Rectal smooth muscle tissue (tissue), 1 donor: ENCODE data around the gene KRTAP12-1.
"Not testable (repeated sequence)": the region's sequence is repeated elsewhere in the genome, so short reads cannot be mapped to it uniquely, and the experiment has no call there.

Experiments
- H3K27ac ChIP-seq: one replicate; pipeline ENCODE4 v1.7.0; 2013; ENCODE audit warnings: low read depth, low read length, inconsistent platforms
- H3K27me3 ChIP-seq: one replicate; pipeline ENCODE4 v1.7.0; 2013; ENCODE audit warnings: low read length; ENCODE audit not compliant: control insufficient read depth, insufficient read depth
- H3K36me3 ChIP-seq: one replicate; pipeline ENCODE4 v1.7.0; 2013; ENCODE audit warnings: low read length; ENCODE audit not compliant: control insufficient read depth, insufficient read depth
- H3K4me1 ChIP-seq: one replicate; pipeline ENCODE4 v1.7.0; 2013; ENCODE audit warnings: low read length; ENCODE audit not compliant: control insufficient read depth, insufficient read depth
- H3K4me3 ChIP-seq: one replicate; pipeline ENCODE4 v1.7.0; 2013; ENCODE audit warnings: low read length
- H3K9ac ChIP-seq: one replicate; pipeline ENCODE4 v1.7.0; 2013; ENCODE audit warnings: low read length

The KRTAP12-1 gene

GRCh38 chr21:44701023-44701400 is 19.0 kb upstream of the KRTAP12-1 start:
- Histone ChIP-seq H3K9ac (no peak overlapping the region), H3K4me3 (no peak overlapping the region), H3K27ac (no peak overlapping the region), H3K4me1 (no peaks in the 10 kb centered on the region), H3K27me3 (peaks cover 37% of the 10 kb centered on the region), H3K36me3 (no peaks in the 10 kb centered on the region)

DNA sequence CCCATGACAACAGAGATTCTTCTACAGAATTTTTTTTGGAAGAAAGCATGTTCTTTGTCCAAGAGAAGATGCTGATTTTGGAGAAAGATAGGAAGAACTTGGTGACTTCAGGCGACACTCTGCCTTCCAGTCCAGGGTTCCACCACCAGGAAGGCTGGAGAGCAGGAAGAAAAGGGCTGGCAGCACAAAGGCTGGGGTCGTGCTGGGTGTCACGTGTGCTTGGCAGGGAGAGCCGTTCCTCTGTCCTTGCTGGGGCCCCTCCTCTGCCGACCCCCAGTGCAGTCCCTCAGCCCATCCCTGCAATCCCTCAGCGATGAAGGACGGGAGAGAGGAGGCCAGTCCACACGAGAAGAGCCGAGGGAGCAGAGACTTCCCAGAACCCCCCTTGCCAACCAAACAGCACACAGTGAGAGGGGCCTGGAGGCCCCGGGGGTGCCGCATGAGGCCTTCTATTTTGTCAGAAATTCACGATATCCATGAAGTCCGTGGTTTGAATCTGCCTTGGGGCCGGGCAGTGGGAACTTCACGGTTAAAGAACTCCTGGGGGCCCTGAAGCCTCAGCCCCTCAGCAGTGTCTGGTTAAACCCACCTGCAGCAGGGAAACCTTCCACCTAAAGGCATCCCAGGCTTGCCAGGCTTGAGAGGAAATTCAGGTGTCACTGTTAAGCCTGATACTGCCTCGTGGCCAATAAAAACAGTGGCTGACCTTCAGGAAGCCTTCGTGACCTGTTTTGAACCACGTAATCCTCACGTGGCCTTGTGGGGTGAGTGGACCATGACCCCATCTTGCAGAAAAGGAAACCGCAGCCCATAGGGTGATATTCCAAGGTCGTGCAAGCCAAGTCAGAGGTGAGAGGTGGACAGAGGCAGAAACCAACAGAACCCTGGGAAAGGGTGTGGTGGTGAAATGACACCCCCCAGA is 18.4 kb upstream of the KRTAP12-1 start:
- peaks cover 37% of the 10 kb centered on the region for H3K27me3 ChIP-seq
- no peaks in the 10 kb centered on the region for H3K36me3 ChIP-seq
- no peak overlapping the region for H3K9ac ChIP-seq
- H3K4me3 ChIP-seq = no peak overlapping the region
- no peak overlapping the region for H3K27ac ChIP-seq
- no peaks in the 10 kb centered on the region for H3K4me1 ChIP-seq

DNA sequence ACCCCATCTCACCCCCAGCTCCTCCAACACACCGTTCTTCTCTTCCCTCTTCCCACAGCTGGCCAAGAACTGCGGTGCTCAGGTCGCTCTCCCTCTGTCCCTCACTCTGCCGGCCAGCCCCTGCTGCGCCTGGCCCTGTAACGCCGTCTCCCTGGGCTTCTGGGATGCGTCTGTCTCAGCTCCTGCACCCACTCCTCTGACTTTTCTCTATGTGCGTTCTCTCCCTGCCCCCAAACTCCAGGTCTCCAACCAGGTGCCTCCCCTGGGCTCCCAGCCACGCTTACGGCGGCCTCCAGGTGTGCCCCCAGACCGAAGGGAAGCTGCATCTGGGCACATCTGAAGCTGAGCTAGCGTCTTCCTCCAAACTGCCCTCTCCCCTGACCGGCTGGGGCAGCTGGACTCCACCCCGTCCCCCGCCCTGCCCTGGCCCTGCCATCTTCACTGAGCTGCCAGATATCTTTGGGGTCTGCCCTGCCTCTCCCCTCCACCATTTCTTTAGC is 17.6 kb upstream of the KRTAP12-1 start:
- Histone ChIP-seq H3K27ac (no peak overlapping the region), H3K4me1 (no peaks in the 10 kb centered on the region), H3K36me3 (no peaks in the 10 kb centered on the region), H3K9ac (no peak overlapping the region), H3K4me3 (no peak overlapping the region), H3K27me3 (peaks cover 35% of the 10 kb centered on the region)

DNA sequence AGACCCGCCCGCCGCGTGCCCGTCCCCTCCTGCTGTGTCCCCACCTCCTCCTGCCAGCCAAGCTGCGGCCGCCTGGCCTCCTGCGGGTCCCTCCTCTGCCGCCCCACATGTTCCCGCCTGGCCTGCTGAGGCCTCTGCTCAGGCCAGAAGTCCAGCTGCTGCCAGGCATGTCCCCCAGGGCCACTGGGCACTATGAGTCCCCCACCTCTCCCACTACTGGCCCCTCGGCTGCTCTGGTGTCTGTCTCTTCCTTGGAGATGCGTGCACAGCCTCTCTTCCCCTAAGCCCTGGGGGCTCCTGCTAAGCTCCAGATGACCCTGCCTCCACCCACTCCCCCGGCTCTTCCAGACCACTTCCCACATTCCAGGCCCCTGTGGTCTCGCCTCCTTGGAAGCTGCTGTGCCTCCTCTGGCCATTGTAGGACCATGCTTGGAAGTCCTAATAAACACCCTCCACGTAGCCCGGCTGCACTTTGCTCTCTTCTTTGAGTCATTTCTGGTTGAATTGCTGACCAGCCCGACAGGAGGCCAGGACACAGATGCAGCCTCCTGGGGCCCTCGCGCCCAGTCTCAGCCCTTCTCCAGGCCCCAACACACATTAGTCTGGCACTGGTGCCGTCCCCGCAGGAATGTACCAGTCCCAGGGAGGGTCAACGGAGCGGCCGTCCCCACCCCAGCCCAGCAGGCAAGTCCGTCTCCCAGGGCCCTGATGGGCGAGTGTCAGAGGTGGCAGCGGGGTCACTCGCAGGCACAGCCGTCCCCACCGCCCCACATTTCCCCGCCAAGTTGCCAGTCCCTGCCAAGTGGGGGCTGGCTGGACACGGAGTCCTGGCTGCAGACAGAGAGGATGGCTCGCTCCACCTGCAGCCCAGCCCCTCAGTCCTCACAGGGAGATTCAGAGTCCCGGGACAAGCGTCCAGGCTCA is 16.1 kb upstream of the KRTAP12-1 start:
- H3K36me3 ChIP-seq = no peaks in the 10 kb centered on the region
- H3K9ac ChIP-seq = no peak overlapping the region
- H3K4me1 ChIP-seq = no peaks in the 10 kb centered on the region
- peaks cover 23% of the 10 kb centered on the region for H3K27me3 ChIP-seq
- H3K4me3 ChIP-seq = no peak overlapping the region
- no peak overlapping the region for H3K27ac ChIP-seq

- H3K27me3 ChIP-seq = peaks cover 18% of the 10 kb centered on the region
Measured at GRCh38 chr21:44697172-44697810, 15.3 kb upstream of the KRTAP12-1 start, which contains the start of gene KRTAP10-12. Gene KRTAP10-12, plus strand, starts transcription at chr21:44697172. Its CDS starts 30 bp downstream, at chr21:44697202.

GRCh38 chr21:44696572-44696971 is 14.6 kb upstream of the KRTAP12-1 start:
- Histone ChIP-seq H3K27me3 (peaks cover 15% of the 10 kb centered on the region), H3K4me3 (no peak overlapping the region), H3K36me3 (no peaks in the 10 kb centered on the region), H3K4me1 (no peaks in the 10 kb centered on the region), H3K9ac (no peak overlapping the region), H3K27ac (no peak overlapping the region)

More at GRCh38 chr21:44697172-44697810, 15.3 kb upstream of the KRTAP12-1 start, which contains the start of gene KRTAP10-12:
- not testable (repeated sequence) for H3K9ac ChIP-seq, H3K36me3 ChIP-seq, H3K4me3 ChIP-seq, H3K27ac ChIP-seq, H3K4me1 ChIP-seq

- Histone ChIP-seq H3K27me3 (peaks cover 15% of the 10 kb centered on the region), H3K36me3 (no peaks in the 10 kb centered on the region)
Measured at GRCh38 chr21:44695641-44696040, 13.7 kb upstream of the KRTAP12-1 start.

DNA sequence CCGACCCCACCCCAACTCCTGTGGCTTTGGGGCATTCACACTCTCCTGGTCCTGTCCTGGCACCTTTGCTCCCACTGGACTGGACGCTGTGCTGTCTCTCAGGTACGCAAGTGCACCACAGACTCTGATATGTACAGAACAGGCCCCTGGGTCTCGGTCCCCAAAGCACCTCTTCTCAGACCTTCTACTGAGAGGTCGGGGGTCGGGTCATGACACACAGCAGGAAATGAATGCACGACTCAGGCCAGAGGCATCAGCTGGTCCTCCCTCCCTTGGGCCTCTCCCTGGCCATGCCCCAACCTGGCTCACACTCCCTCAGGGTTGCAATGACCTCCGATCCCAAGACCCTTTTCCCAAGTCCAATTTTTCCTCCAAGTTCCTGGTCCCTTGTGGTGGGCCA is 13.2 kb upstream of the KRTAP12-1 start:
- Histone ChIP-seq H3K4me1 (no peaks in the 10 kb centered on the region), H3K4me3 (no peak overlapping the region), H3K9ac (no peak overlapping the region), H3K27me3 (peaks cover 15% of the 10 kb centered on the region), H3K36me3 (no peaks in the 10 kb centered on the region), H3K27ac (no peak overlapping the region)

More at GRCh38 chr21:44695641-44696040, 13.7 kb upstream of the KRTAP12-1 start:
- Histone ChIP-seq H3K27ac (no peak overlapping the region), H3K4me3 (no peak overlapping the region), H3K9ac (no peak overlapping the region), H3K4me1 (no peaks in the 10 kb centered on the region)

DNA sequence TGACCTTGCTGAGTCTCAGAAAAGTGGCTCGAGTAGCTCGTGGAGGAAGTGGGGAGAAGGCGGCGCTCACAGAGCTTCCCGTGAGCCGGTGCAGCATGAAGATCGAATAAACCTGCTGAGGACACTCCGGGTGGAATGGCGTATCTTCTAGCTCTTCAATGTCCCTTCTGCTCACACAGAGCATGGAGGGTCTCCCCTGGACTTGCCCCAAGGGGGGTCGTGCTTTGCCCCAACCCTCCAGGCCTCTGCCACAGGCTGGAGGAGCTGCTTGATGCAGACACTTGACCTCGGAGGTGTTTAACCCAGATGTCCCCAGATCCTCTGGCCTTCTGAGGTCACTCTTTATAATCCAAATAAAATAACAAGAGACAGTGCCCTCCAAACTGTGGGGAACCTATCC is 12.8 kb upstream of the KRTAP12-1 start:
- Histone ChIP-seq H3K27ac (no peak overlapping the region), H3K4me3 (no peak overlapping the region), H3K27me3 (peaks cover 15% of the 10 kb centered on the region)

GRCh38 chr21:44692798-44693512 is 11.0 kb upstream of the KRTAP12-1 start:
- no peak overlapping the region for H3K4me3 ChIP-seq
- H3K27me3 ChIP-seq = peaks cover 7% of the 10 kb centered on the region
- no peaks in the 10 kb centered on the region for H3K4me1 ChIP-seq
- no peak overlapping the region for H3K27ac ChIP-seq
- H3K9ac ChIP-seq = no peak overlapping the region
- no peaks in the 10 kb centered on the region for H3K36me3 ChIP-seq

More for the DNA sequence above, 12.8 kb upstream of the KRTAP12-1 start:
- Histone ChIP-seq H3K36me3 (no peaks in the 10 kb centered on the region), H3K9ac (no peak overlapping the region), H3K4me1 (no peaks in the 10 kb centered on the region)

DNA sequence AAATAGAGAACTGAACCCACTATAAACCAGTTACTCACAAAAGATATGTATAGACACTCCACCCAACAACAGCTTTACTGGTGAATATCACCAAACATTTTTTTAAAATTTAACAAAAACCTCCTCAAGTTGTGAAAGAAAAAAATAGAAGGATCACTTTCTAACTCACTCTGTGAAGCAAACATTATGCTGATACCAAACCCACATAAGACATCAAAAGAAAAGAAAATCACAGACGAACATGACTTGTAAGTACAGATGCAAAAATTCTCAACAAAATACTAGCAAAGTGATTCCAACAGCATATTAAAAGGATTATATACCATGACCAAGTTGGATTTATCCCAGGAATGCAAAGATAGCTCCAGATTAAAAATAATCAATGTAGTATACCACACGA is 9.7 kb upstream of the KRTAP12-1 start:
- no peak overlapping the region for H3K27ac ChIP-seq
- H3K9ac ChIP-seq = no peak overlapping the region
- H3K4me3 ChIP-seq = no peak overlapping the region
- H3K36me3 ChIP-seq = no peaks in the 10 kb centered on the region
- H3K27me3 ChIP-seq = peaks cover 2% of the 10 kb centered on the region
- no peaks in the 10 kb centered on the region for H3K4me1 ChIP-seq
